OCI-LY7 (cell line): ENCODE measurements around the gene EME1. TPM values are rescaled to one million over a fixed set of nuclear protein-coding genes. Genes with fewer than 3 reads are reported as not detected.
"Not testable (repeated sequence)": the region's sequence is repeated elsewhere in the genome, so short reads cannot be mapped to it uniquely, and the experiment has no call there.

ENCODE experiments used
- BruUV-seq: library from RNA; stranded (reverse); fragments of 400-500 nt; replicated peaks from 2 replicates; lab custom pipeline; 2021; lab: Mats Ljungman, UMichigan
- CTCF ChIA-PET: fragments of 300-600 bp; sonication (Branson Sonifier 250); formaldehyde crosslinking; loops from one replicate; lab custom pipeline; 2022; ENCODE audit warnings: antibody characterized with exemption; ENCODE audit not compliant: unreplicated experiment; lab: Charles Lee
- POLR2A ChIA-PET: fragments of 300-600 bp; sonication (Branson Sonifier 250); formaldehyde crosslinking; loops from one replicate; lab custom pipeline; 2022; ENCODE audit warnings: antibody characterized with exemption; lab: Charles Lee
- DNase-seq: peaks from one replicate; pipeline ENCODE4 v3.0.0-alpha.2; 2015; ENCODE audit warnings: low spot score
- H2AFZ ChIP-seq: fragments of 200-600 bp; sonication (generic), shearing (Covaris generic); 2 replicates; pipeline ENCODE4 v1.6.1; 2014; ENCODE audit warnings: mild to moderate bottlenecking, antibody characterized with exemption, low read length, moderate library complexity
- H3K27ac ChIP-seq: fragments of 200-600 bp; sonication (generic); 2 replicates; pipeline ENCODE4 v1.5.1; 2014; ENCODE audit warnings: mixed run types, low read depth, mild to moderate bottlenecking, moderate library complexity, low read length, inconsistent platforms; ENCODE audit not compliant: poor library complexity, severe bottlenecking
- H3K36me3 ChIP-seq: fragments of 200-600 bp; sonication (generic); 2 replicates; pipeline ENCODE4 v1.6.1; 2014; ENCODE audit warnings: mild to moderate bottlenecking, antibody characterized with exemption, low read length, moderate library complexity, mixed read lengths; ENCODE audit not compliant: insufficient read depth
- H3K4me1 ChIP-seq: fragments of 200-600 bp; sonication (generic); 2 replicates; pipeline ENCODE4 v1.5.1; 2014; ENCODE audit warnings: mild to moderate bottlenecking, low read length; ENCODE audit not compliant: insufficient read depth, poor library complexity, severe bottlenecking
- H3K4me2 ChIP-seq: fragments of 200-600 bp; sonication (generic); 2 replicates; pipeline ENCODE4 v1.6.1; 2014; ENCODE audit warnings: mild to moderate bottlenecking, low read length
- H3K4me3 ChIP-seq: fragments of 200-600 bp; sonication (generic); 2 replicates; pipeline ENCODE4 v1.5.1; 2014; ENCODE audit warnings: mild to moderate bottlenecking, low read depth, low read length; ENCODE audit not compliant: poor library complexity, severe bottlenecking
- H3K79me2 ChIP-seq: fragments of 200-600 bp; sonication (generic); 2 replicates; pipeline ENCODE4 v1.6.1; 2016; ENCODE audit warnings: low read depth, mild to moderate bottlenecking, low read length, moderate library complexity, mixed read lengths; ENCODE audit not compliant: insufficient read depth
- H3K9me2 ChIP-seq: fragments of 200-600 bp; sonication (generic); 2 replicates; pipeline ENCODE4 v1.6.1; 2016; ENCODE audit warnings: mild to moderate bottlenecking, low read length, mixed read lengths; ENCODE audit not compliant: insufficient read depth
- H3K9me3 ChIP-seq: fragments of 200-600 bp; sonication (generic); 2 replicates; pipeline ENCODE4 v1.6.1; 2014; ENCODE audit warnings: mild to moderate bottlenecking, mixed run types, low read length, mixed read lengths
- H4K20me1 ChIP-seq: fragments of 200-600 bp; sonication (generic); 2 replicates; pipeline ENCODE4 v1.6.1; 2014; ENCODE audit warnings: mild to moderate bottlenecking, antibody characterized with exemption, low read length, moderate library complexity, mixed read lengths; ENCODE audit not compliant: insufficient read depth
- EZH2phosphoT487 ChIP-seq: fragments of 200-600 bp; sonication (generic); IDR thresholded peaks from 2 replicates; pipeline ENCODE4 v1.6.1; 2018; ENCODE audit warnings: low read depth, borderline replicate concordance, mild to moderate bottlenecking, mixed run types, antibody characterized with exemption, low read length, moderate library complexity, mixed read lengths
- intact Hi-C: fragments of 100-400 bp; cut with micrococcal nuclease; formaldehyde crosslinking; loops from one replicate; pipeline ENCODE4 v1.10.0; 2022; ENCODE audit not compliant: unreplicated experiment
- total RNA-seq, 2 experiments: library from RNA; depleted of rRNA in 1 of 2; stranded (reverse); fragments of >200 nt in 1 of 2; shearing (Covaris generic) in 1 of 2; gene quantifications; 2 replicates each; pipeline ENCODE4 v1.2.3, GENCODE V29; 2014 to 2022
- TF ChIP-seq, protein P1 (sequence below): fragments of 200-600 bp; sonication (generic); conservative IDR thresholded peaks from 2 replicates; pipeline ENCODE4 v1.5.1; 2014; ENCODE audit warnings: mild to moderate bottlenecking, antibody characterized with exemption, low read length, moderate library complexity, mixed read lengths

EME1 gene
- total RNA-seq, 2 experiments from 2014 or later: 25.2 to 34.2 TPM

DNA sequence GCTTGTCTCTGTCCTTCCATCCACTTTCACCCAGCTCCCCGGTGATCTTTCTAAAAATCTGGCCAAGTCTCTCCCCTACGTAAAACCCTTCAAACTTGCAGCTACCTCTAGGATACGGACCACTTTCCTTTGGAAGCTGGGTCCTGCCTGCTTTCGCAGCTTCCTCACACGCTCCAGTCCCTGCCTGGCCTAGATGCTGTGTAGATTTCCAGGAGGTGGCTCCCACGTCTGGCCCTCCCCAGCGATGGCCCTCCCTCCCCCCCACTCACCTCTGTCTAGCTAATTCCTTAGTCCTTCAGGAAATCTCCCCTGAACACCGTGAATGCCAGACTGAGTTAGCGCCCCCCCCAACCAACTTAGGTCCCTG, 24.9 kb downstream of the EME1 start:
- Histone ChIP-seq H3K9me2 (no peaks in the 10 kb centered on the region), H3K4me2 (peak overlapping the region; percentile 63), H3K4me1 (peaks cover 18% of the 10 kb centered on the region), H3K27ac (no peak overlapping the region), H3K9me3 (no peaks in the 10 kb centered on the region), H2AFZ (peak overlapping the region; percentile 86), H3K36me3 (peaks cover 26% of the 10 kb centered on the region), H4K20me1 (peaks cover 14% of the 10 kb centered on the region; the same call in 1 of the 2 replicates), H3K79me2 (peaks cover 30% of the 10 kb centered on the region), H3K4me3 (peak overlapping the region; percentile 84)
- no TSS peak for BruUV-seq
- DNase-seq: no peak
- intact Hi-C loops: loop anchor here (1.0 to 2.0 kb wide), 2 partner anchors 26 to 81 kb away; partner anchors contain the start of gene RSAD1
- ChIA-PET CTCF (interaction anchor here (0.6 to 1.8 kb wide), 8 partner anchors 23 to 86 kb away, joined by 3 to 7 read pairs (median 4); partner anchors contain the start of genes EME1 and RSAD1), POLR2A (interaction anchor here (0.6 to 3.6 kb wide), 7 partner anchors 24 to 959 kb away, joined by 3 to 33 read pairs (median 6); partner anchors contain the start of genes ACSF2, EME1 and MRPL27)
- TF ChIP-seq, protein P1, sequence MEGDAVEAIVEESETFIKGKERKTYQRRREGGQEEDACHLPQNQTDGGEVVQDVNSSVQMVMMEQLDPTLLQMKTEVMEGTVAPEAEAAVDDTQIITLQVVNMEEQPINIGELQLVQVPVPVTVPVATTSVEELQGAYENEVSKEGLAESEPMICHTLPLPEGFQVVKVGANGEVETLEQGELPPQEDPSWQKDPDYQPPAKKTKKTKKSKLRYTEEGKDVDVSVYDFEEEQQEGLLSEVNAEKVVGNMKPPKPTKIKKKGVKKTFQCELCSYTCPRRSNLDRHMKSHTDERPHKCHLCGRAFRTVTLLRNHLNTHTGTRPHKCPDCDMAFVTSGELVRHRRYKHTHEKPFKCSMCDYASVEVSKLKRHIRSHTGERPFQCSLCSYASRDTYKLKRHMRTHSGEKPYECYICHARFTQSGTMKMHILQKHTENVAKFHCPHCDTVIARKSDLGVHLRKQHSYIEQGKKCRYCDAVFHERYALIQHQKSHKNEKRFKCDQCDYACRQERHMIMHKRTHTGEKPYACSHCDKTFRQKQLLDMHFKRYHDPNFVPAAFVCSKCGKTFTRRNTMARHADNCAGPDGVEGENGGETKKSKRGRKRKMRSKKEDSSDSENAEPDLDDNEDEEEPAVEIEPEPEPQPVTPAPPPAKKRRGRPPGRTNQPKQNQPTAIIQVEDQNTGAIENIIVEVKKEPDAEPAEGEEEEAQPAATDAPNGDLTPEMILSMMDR: no peak
- TF ChIP-seq EZH2phosphoT487: no peak

DNA sequence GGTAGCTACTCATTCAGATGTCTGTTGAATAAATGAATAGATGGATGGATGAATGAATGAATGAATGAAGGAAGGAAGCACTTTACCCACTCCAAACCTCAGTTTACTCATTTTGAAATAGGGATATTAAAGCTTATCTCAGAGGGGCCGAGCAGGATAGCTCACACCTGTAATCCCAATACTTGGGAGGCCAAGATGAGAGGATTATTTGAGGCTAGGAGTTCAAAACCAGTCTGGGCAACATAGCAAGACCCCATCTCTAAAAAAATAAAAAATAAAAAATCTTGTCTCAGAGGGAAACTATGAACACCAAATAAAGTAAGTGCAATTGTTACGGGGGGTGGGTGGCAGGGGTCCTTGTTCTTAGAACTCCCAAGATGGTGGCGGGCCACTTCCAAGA, 25.6 kb downstream of the EME1 start:
- H3K4me3 ChIP-seq, H3K9me2 ChIP-seq, DNase-seq, H2AFZ ChIP-seq, H3K4me2 ChIP-seq, BruUV-seq, H3K27ac ChIP-seq, H3K9me3 ChIP-seq, intact Hi-C loops: not testable (repeated sequence)
- CTCF ChIA-PET: interaction anchor here (1.7 kb wide), 1 partner anchor 25 kb away, joined by 4 read pairs; the partner anchor contains the start of gene EME1
- Histone ChIP-seq H3K4me1 (peaks cover 14% of the 10 kb centered on the region), H3K36me3 (peaks cover 19% of the 10 kb centered on the region), H3K79me2 (peaks cover 30% of the 10 kb centered on the region), H4K20me1 (peaks cover 14% of the 10 kb centered on the region; the same call in 1 of the 2 replicates)
- POLR2A ChIA-PET: interaction anchor here (0.6 to 3.6 kb wide), 5 partner anchors 23 to 959 kb away, joined by 4 to 33 read pairs (median 11); partner anchors contain the start of genes ACSF2, EME1 and MRPL27

DNA sequence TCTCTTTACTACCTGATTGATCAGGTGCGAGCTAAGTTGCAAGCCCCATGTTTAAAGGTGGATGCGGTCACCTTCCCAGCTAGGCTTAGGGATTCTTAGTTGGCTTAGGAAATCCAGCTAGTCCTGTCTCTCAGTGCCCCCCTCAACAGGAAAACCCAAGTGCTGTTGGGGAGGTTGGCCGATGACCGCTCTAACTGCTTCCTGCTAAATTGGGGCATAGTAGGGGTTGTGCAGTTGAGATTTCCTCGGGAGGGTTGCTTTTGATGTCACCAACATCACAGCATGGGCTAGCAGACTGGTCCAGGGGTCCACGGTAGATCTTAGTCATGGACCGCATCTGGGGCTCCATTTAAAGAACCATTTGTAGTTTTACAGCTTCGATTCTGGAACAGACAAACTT, 26.6 kb downstream of the EME1 start:
- H3K4me3 ChIP-seq, CTCF ChIA-PET, H3K9me3 ChIP-seq, H3K9me2 ChIP-seq, H3K36me3 ChIP-seq, DNase-seq, H2AFZ ChIP-seq, intact Hi-C loops, H3K27ac ChIP-seq, BruUV-seq, H3K4me2 ChIP-seq: not testable (repeated sequence)
- peaks cover 14% of the 10 kb centered on the region for H3K4me1 ChIP-seq
- peaks cover 27% of the 10 kb centered on the region for H3K79me2 ChIP-seq
- peaks cover 14% of the 10 kb centered on the region; the same call in 1 of the 2 replicates for H4K20me1 ChIP-seq
- POLR2A ChIA-PET: interaction anchor here (1.4 kb wide), 1 partner anchor 9 kb away, joined by 3 read pairs; no protein-coding TSS in a partner anchor

DNA sequence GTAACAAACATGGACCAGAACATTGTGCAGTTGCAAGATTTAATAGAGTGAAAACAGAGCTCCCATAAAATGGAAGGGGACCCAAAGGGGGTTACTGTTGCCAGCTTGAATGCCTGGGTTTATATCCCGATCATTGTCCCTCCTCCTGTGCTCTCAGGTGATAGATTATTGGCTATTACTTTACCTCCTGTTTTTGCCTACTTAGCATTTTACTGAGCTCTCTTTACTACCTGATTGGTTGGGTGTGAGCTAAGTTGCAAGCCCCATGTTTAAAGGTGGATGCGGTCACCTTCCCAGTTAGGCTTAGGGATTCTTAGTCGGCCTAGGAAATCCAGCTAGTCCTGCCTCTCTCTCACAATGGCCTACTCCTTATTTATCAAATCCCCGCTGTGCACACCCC, 32.3 kb downstream of the EME1 start:
- POLR2A ChIA-PET, H3K4me1 ChIP-seq, BruUV-seq, H3K27ac ChIP-seq, H3K79me2 ChIP-seq, intact Hi-C loops, CTCF ChIA-PET, H4K20me1 ChIP-seq, H3K4me3 ChIP-seq, H3K9me3 ChIP-seq, H2AFZ ChIP-seq, H3K36me3 ChIP-seq, H3K4me2 ChIP-seq, H3K9me2 ChIP-seq, DNase-seq: not testable (repeated sequence)
